KMS-11 (cell line): ENCODE results near the gene MRGPRD.

Experiments
- H2AFZ ChIP-seq: fragments of 200-600 bp; sonication (generic); 2 replicates; pipeline ENCODE4 v1.6.1; 2016; ENCODE audit warnings: antibody characterized with exemption, mixed run types, low read depth
- H3K27ac ChIP-seq: fragments of 200-600 bp; sonication (generic); 2 replicates; pipeline ENCODE4 v1.6.1; 2016; ENCODE audit warnings: mild to moderate bottlenecking, mixed run types
- H3K27me3 ChIP-seq: fragments of 200-600 bp; sonication (generic); 2 replicates; pipeline ENCODE4 v1.6.1; 2017; ENCODE audit warnings: mild to moderate bottlenecking, low read depth, mixed run types, moderate library complexity; ENCODE audit not compliant: insufficient read depth
- H3K36me3 ChIP-seq: fragments of 200-600 bp; sonication (generic); 2 replicates; pipeline ENCODE4 v1.6.1; 2017; ENCODE audit warnings: mild to moderate bottlenecking, mixed run types; ENCODE audit not compliant: insufficient read depth
- H3K4me1 ChIP-seq: fragments of 200-600 bp; sonication (generic); 2 replicates; pipeline ENCODE4 v1.6.1; 2016; ENCODE audit warnings: mild to moderate bottlenecking, low read depth, mixed run types; ENCODE audit not compliant: poor library complexity, severe bottlenecking
- H3K4me2 ChIP-seq: fragments of 200-600 bp; sonication (generic); 2 replicates; pipeline ENCODE4 v1.7.0; 2016; ENCODE audit warnings: mild to moderate bottlenecking, mixed run types
- H3K4me3 ChIP-seq: fragments of 200-600 bp; sonication (generic); IDR thresholded peaks from 2 replicates; pipeline ENCODE4 v1.6.1; 2017; ENCODE audit warnings: low read depth, low read length, mixed read lengths; ENCODE audit not compliant: insufficient read depth
- H3K79me2 ChIP-seq: fragments of 200-600 bp; sonication (generic); 2 replicates; pipeline ENCODE4 v1.6.1; 2016; ENCODE audit warnings: low read depth, mixed run types; ENCODE audit not compliant: insufficient read depth
- H3K9ac ChIP-seq: fragments of 200-600 bp; sonication (generic); 2 replicates; pipeline ENCODE4 v1.6.1; 2016; ENCODE audit warnings: mild to moderate bottlenecking, mixed run types
- H4K20me1 ChIP-seq: fragments of 200-600 bp; sonication (generic); 2 replicates; pipeline ENCODE4 v1.6.1; 2016; ENCODE audit warnings: mild to moderate bottlenecking, mixed run types; ENCODE audit not compliant: insufficient read depth
- CTCF ChIP-seq: fragments of 200-600 bp; sonication (generic); conservative IDR thresholded peaks from 2 replicates; pipeline ENCODE4 v1.6.1; 2017; ENCODE audit warnings: low read depth, mild to moderate bottlenecking, antibody characterized with exemption, low read length, moderate library complexity, mixed read lengths

MRGPRD gene

GRCh38 chr11:68956142-68956541 is 24.6 kb downstream of the MRGPRD start:
- H3K79me2 ChIP-seq: no peaks in the 10 kb centered on the region
- H3K4me2 ChIP-seq: no peak overlapping the region
- no peak overlapping the region for H3K9ac ChIP-seq

GRCh38 chr11:68955607-68955958 is 25.2 kb downstream of the MRGPRD start:
- H3K27ac ChIP-seq: no peak overlapping the region
- no peaks in the 10 kb centered on the region for H3K4me1 ChIP-seq
- no peaks in the 10 kb centered on the region for H3K27me3 ChIP-seq
- no peak overlapping the region for H3K9ac ChIP-seq
- no peak for TF ChIP-seq CTCF
- no peaks in the 10 kb centered on the region for H3K79me2 ChIP-seq
- H2AFZ ChIP-seq: no peak overlapping the region
- H3K4me3 ChIP-seq: no peak overlapping the region
- H3K4me2 ChIP-seq: no peak overlapping the region
- no peaks in the 10 kb centered on the region for H4K20me1 ChIP-seq
- no peaks in the 10 kb centered on the region for H3K36me3 ChIP-seq

More at GRCh38 chr11:68956142-68956541, 24.6 kb downstream of the MRGPRD start:
- Histone ChIP-seq H3K4me1 (no peaks in the 10 kb centered on the region), H2AFZ (no peak overlapping the region), H3K27ac (no peak overlapping the region), H3K36me3 (no peaks in the 10 kb centered on the region), H4K20me1 (no peaks in the 10 kb centered on the region), H3K27me3 (no peaks in the 10 kb centered on the region), H3K4me3 (no peak overlapping the region)
- no peak for TF ChIP-seq CTCF

GRCh38 chr11:68954836-68955606 is 25.8 kb downstream of the MRGPRD start:
- Histone ChIP-seq H3K36me3 (no peaks in the 10 kb centered on the region), H3K9ac (no peak overlapping the region), H3K27ac (no peak overlapping the region), H3K79me2 (no peaks in the 10 kb centered on the region), H2AFZ (no peak overlapping the region), H4K20me1 (no peaks in the 10 kb centered on the region), H3K4me2 (no peak overlapping the region), H3K4me3 (no peak overlapping the region), H3K4me1 (no peaks in the 10 kb centered on the region), H3K27me3 (no peaks in the 10 kb centered on the region)
- no peak for TF ChIP-seq CTCF

GRCh38 chr11:68950762-68951161 is 30.0 kb downstream of the MRGPRD start:
- Histone ChIP-seq H2AFZ (no peak overlapping the region), H3K9ac (no peak overlapping the region), H3K27ac (no peak overlapping the region), H3K27me3 (no peaks in the 10 kb centered on the region), H3K79me2 (no peaks in the 10 kb centered on the region), H3K4me1 (no peaks in the 10 kb centered on the region), H4K20me1 (no peaks in the 10 kb centered on the region), H3K36me3 (no peaks in the 10 kb centered on the region), H3K4me3 (no peak overlapping the region), H3K4me2 (no peak overlapping the region)
- no peak for TF ChIP-seq CTCF
